Measurements from ENCODE around the gene BTBD10.

The BTBD10 gene

GRCh38 chr11:13338427-13339069 is 124.5 kb downstream of the BTBD10 start:
- no peak for DNase-seq (ENCODE audit: low read depth in 2 of 2)

GRCh38 chr11:13338019-13338426 is 125.0 kb downstream of the BTBD10 start:
- DNase-seq (ENCODE audit: low read depth in 2 of 2), result no peak
